ENCODE results near the gene CACNA1C.
A peak's percentile ranks its signal among the peaks of the same experiment; 100 is the strongest.

Gene CACNA1C

GRCh38 chr12:2029851-2030250 lies 22.9 kb upstream of the CACNA1C start:
- no peak for TF ChIP-seq CTCF (IDR thresholded peaks at IDR 0.05; ENCODE audit: low read depth, low read length)
- DNase-seq = no peak
- H3K36me3 ChIP-seq = no peaks in the 10 kb centered on the region
- no peaks in the 10 kb centered on the region for H3K9me3 ChIP-seq
- no peaks in the 10 kb centered on the region for H3K4me1 ChIP-seq
- H3K27me3 ChIP-seq = no peaks in the 10 kb centered on the region; the same call in 1 of the 2 replicates
- H3K4me3 ChIP-seq (ENCODE audit: low read depth, low read length) = no peak overlapping the region

- no peak for TF ChIP-seq CTCF (IDR thresholded peaks at IDR 0.05; ENCODE audit: low read depth, low read length)
- peaks cover 18% of the 10 kb centered on the region for H3K27me3 ChIP-seq
- no peak overlapping the region for H3K4me3 ChIP-seq (ENCODE audit: low read depth, low read length)
Measured at GRCh38 chr12:2032506-2032905, 20.3 kb upstream of the CACNA1C start.

GRCh38 chr12:2034633-2035430 lies 18.0 kb upstream of the CACNA1C start:
- DNase-seq = peak; percentile 94
- Histone ChIP-seq H3K36me3 (no peaks in the 10 kb centered on the region), H3K27me3 (peaks cover 29% of the 10 kb centered on the region), H3K4me1 (no peaks in the 10 kb centered on the region), H3K4me3 (ENCODE audit: low read depth, low read length) (peak overlapping the region; percentile 32), H3K9me3 (no peaks in the 10 kb centered on the region)
- peak; percentile 73 for TF ChIP-seq CTCF (IDR thresholded peaks at IDR 0.05; ENCODE audit: low read depth, low read length)

More at GRCh38 chr12:2032506-2032905, 20.3 kb upstream of the CACNA1C start:
- Histone ChIP-seq H3K9me3 (no peaks in the 10 kb centered on the region), H3K4me1 (no peaks in the 10 kb centered on the region), H3K36me3 (no peaks in the 10 kb centered on the region)
- DNase-seq = no peak

- Histone ChIP-seq H3K4me1 (no peaks in the 10 kb centered on the region), H3K27me3 (peaks cover 29% of the 10 kb centered on the region), H3K4me3 (ENCODE audit: low read depth, low read length) (peak overlapping the region; percentile 32), H3K9me3 (no peaks in the 10 kb centered on the region), H3K36me3 (no peaks in the 10 kb centered on the region)
- TF ChIP-seq CTCF (IDR thresholded peaks at IDR 0.05; ENCODE audit: low read depth, low read length) = no peak
- no peak for DNase-seq
Measured at GRCh38 chr12:2035431-2036055, 17.2 kb upstream of the CACNA1C start.

- H3K27me3 ChIP-seq = peaks cover 33% of the 10 kb centered on the region
Measured at GRCh38 chr12:2039034-2039433, 13.8 kb upstream of the CACNA1C start.

More at GRCh38 chr12:2039034-2039433, 13.8 kb upstream of the CACNA1C start:
- Histone ChIP-seq H3K9me3 (no peaks in the 10 kb centered on the region), H3K4me3 (ENCODE audit: low read depth, low read length) (no peak overlapping the region), H3K4me1 (no peaks in the 10 kb centered on the region), H3K36me3 (no peaks in the 10 kb centered on the region)
- no peak for DNase-seq
- TF ChIP-seq CTCF (IDR thresholded peaks at IDR 0.05; ENCODE audit: low read depth, low read length) = no peak
